Measurements from ENCODE around the gene NPIPA8.
"Not testable (repeated sequence)": the region's sequence is repeated elsewhere in the genome, so short reads cannot be mapped to it uniquely, and the experiment has no call there.

NPIPA8 gene

GRCh38 chr16:18336636-18337035 is at the start of gene NPIPA8:
Gene NPIPA8 (minus strand): TSS chr16:18336736. CDS start chr16:18332662, 4,074 bp downstream.
- in situ Hi-C loops (cut with MboI; ENCODE audit: low sequenced_read_pairs) = not testable (repeated sequence)

DNA sequence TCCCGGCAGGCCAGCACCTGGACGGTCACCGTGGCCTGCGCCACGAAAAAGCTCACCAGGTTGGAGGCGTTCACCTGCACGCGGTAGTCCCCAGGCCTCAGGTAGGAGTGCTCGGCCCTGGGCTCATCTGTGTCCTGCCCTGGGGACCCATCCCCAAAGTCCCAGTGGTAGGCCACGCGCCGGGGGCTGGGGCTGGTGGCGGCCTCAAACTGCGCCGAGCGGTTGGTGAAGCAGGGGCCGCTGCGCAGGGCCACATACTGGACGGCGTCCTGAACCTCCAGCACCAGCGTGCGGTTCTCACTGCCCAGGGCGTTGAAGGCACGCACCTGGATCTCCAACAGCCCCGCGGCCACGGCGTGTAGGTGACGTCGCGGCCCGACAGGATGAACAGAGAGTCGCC is 48.7 kb upstream of the NPIPA8 start:
- in situ Hi-C loops (cut with MboI; ENCODE audit: low sequenced_read_pairs) = not testable (repeated sequence)

DNA sequence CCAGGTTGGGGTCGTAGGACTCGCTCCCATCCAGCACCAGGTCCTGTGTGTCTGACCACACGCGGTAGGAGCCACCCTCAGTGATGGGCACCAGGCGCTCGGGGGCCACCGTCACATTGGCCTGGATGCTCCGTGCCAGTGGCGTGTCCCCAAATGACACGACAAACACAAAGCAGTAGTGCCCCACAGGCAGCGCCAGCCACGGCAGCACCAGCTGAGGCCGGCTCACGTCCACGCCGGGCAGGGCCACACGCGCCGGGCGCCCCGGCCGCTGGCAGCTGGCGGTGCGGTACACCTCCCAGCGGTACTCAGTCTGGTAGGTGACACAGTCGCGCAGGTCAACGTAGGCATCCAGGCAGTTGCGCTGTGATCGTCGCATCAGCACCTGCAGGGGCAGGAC is 48.3 kb upstream of the NPIPA8 start:
- in situ Hi-C loops (cut with MboI; ENCODE audit: low sequenced_read_pairs) = not testable (repeated sequence)

- in situ Hi-C loops (cut with MboI; ENCODE audit: low sequenced_read_pairs) = not testable (repeated sequence)
These were observed 47.6 kb upstream of the NPIPA8 start for GRCh38 chr16:18384098-18384636.

DNA sequence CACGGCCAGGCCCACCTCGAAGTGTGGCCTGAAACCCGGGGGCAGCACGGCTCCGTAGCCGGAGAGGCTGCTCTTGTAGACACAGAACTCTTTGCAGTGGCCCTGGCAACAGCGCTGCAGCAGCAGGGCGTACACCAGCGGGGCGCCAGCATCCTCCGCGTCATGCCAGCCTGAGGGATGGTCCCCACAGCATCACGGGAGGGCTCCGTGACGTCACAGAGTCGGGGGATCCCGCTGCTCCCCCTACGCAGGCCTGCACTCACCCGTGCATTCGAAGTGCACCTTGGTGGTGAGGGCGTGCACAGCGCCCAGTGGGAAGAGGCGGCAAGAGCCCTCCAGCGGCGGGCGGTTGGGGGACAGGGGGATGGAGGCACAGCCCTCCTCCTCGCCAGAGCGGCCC is 46.2 kb upstream of the NPIPA8 start:
- in situ Hi-C loops (cut with MboI; ENCODE audit: low sequenced_read_pairs) = not testable (repeated sequence)

- in situ Hi-C loops (cut with MboI; ENCODE audit: low sequenced_read_pairs) = not testable (repeated sequence)
These were observed 11.2 kb upstream of the NPIPA8 start for GRCh38 chr16:18347742-18348141.

DNA sequence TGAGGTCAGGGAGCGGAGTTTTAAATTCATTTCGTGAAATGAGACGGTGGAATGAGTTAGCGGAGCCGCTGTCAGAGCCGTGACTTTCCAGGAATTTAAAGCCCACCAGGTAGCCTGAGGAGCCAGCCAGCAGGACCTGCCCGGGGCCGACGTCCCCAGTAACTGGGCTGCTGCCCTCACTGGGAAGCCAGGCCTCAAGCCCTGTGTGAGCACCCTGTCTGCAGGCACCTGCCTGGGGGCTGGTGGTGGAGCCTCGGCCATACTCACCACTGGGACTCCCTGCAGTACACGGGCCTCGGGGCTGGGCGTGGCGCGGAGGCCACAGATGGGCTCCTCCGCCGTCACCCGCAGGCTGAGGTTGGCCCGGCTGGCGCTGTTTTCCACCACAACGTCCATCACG is 10.5 kb upstream of the NPIPA8 start:
- in situ Hi-C loops (cut with MboI; ENCODE audit: low sequenced_read_pairs) = not testable (repeated sequence)

DNA sequence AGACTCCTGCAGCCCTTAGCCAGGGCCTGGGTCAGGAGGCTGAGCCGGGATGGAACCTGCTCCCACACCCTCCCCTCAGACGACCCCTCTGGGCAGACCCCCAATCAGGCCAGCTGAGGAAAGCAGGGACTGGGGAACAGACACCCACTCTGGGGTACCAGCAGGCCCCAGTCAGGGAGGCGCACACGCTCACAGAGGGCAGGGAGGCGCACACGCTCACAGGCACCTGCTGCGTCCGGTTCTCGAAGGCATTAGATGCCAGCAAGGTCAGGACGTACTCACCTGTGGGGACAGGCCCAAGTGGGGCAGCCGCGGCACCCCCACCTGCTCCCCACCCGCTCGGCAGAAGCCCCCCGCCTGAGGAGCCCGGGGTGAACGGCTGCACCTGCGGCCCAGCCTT is 8.1 kb upstream of the NPIPA8 start:
- in situ Hi-C loops (cut with MboI; ENCODE audit: low sequenced_read_pairs) = not testable (repeated sequence)

- in situ Hi-C loops (cut with MboI; ENCODE audit: low sequenced_read_pairs) = not testable (repeated sequence)
These were observed 5.5 kb upstream of the NPIPA8 start for GRCh38 chr16:18341986-18342385.

DNA sequence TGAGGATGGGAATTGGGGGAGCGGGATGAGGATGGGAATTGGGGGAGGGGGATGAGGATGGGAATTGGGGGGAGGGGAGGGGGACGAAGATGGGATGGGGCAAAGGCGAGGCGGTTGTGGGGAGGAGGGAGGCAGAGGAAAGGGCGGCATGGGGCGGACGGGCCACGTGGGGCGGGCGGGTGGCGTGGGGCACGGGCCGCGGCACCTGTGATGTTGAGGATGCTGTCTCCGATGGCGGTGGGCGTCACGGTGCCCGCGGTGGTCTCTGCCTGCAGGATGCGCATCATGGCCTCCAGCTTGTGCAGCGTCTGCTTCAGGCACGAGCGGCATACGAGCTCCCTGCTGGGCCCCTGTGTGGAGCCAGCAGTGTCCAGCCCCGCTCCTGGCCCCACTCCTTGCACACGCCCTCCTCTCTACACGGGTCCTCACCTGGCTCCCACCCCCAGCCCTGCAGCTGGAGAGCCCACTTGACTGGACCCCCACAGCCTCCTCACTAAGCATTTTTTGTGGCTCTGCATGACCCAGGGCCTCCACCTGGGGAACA is 5.0 kb upstream of the NPIPA8 start:
- in situ Hi-C loops (cut with MboI; ENCODE audit: low sequenced_read_pairs) = not testable (repeated sequence)

- in situ Hi-C loops (cut with MboI; ENCODE audit: low sequenced_read_pairs) = not testable (repeated sequence)
These were observed 2.7 kb upstream of the NPIPA8 start for GRCh38 chr16:18339210-18339609.

GRCh38 chr16:18311811-18312210 is 24.7 kb downstream of the NPIPA8 start:
- in situ Hi-C loops (cut with MboI; ENCODE audit: low sequenced_read_pairs) = not testable (repeated sequence)

GRCh38 chr16:18309159-18309558 is 27.4 kb downstream of the NPIPA8 start:
- in situ Hi-C loops (cut with MboI; ENCODE audit: low sequenced_read_pairs) = not testable (repeated sequence)

- in situ Hi-C loops (cut with MboI; ENCODE audit: low sequenced_read_pairs) = not testable (repeated sequence)
These were observed 29.3 kb downstream of the NPIPA8 start for GRCh38 chr16:18307241-18307640.

DNA sequence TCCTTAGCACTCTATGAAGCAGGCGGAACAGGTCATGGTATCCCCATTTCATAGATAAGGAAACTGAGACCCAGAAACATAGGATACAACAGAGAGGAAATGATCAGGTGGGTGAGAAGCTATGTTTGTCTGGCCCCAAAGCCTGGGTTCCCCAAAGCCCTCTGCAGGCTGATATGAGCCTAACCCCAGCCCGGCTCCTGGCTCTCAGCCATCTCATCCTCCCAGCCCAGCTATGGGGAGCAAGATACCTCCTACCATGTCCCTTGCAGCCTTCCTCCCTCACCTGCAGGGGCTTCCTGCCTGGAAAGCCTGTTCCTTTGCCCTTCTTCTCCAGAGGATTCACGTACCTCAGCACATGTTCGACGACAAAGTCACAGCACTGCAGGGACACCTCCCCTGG is 30.5 kb downstream of the NPIPA8 start:
- in situ Hi-C loops (cut with MboI; ENCODE audit: low sequenced_read_pairs) = not testable (repeated sequence)

DNA sequence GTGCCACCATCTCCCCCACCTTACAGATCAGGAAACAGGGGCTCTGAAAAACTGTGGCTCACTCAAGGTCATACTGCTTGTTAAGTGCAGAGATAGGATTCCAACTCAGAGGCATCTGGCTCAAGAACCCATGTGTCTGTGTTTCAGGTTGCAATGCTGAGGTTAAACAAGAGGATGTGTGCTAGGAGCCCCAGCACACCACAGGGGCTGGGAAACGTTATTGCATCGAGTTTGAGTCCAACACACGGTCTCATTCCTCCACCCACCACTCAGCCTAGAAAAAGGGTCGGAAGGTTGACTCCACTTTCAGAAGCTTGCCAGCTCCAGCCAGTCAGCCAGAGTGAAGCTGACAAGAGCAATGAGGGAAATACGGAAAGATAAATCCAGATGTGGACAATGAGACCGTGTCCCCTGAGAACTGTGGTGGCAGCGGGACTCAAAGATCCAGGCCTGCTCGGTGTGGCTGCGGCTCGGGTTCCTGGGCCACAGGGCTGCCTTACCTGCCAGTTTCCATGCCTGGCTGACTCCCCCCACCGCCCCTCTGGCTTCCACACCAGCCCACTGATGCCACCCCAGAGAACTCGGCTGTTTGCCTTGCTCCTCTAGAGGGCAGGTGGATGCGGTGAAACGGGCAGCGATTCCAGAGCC is 33.4 kb downstream of the NPIPA8 start:
- in situ Hi-C loops (cut with MboI; ENCODE audit: low sequenced_read_pairs) = not testable (repeated sequence)

GRCh38 chr16:18297714-18298113 is 38.8 kb downstream of the NPIPA8 start:
- in situ Hi-C loops (cut with MboI; ENCODE audit: low sequenced_read_pairs) = not testable (repeated sequence)

DNA sequence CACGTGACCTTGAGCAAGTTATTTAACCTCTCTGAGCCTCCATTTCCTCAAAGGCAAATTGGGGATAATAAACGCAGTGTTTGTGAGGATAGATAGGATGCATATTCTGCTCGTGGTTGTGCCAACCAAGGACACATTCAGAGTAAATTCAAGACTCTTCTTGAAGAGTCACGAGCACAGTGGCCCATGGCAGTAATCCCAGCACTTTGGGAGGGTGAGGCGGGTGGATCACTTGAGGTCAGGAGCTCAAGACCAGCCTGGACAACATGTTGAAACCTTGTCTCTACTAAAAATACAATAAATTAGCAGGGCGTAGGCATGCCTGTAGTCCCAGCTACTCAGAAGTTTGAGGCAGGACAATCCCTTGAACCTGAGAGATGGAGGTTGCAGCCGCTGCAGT is 39.6 kb downstream of the NPIPA8 start:
- in situ Hi-C loops (cut with MboI; ENCODE audit: low sequenced_read_pairs) = not testable (repeated sequence)

DNA sequence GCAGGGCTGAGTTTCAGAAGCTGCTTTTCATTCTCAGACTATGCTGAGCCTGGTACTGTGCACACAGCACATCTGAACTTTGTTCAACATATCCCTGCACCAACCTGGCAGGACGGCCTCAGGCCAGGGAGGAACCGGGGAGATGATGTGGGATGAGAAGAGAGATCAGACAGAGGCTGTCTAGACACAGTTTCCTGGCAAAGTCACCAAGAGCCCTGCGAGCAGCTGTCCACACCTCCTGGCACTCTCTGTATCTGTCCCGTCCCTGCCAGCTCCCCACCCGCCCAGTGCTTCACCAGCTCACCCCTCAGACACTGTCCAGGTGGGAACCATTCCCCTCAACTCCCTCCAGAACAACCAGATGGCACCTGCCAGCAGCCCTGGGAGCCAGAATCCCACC is 42.2 kb downstream of the NPIPA8 start:
- in situ Hi-C loops (cut with MboI; ENCODE audit: low sequenced_read_pairs) = not testable (repeated sequence)

- in situ Hi-C loops (cut with MboI; ENCODE audit: low sequenced_read_pairs) = not testable (repeated sequence)
These were observed 43.1 kb downstream of the NPIPA8 start for GRCh38 chr16:18293337-18293956.

- in situ Hi-C loops (cut with MboI; ENCODE audit: low sequenced_read_pairs) = not testable (repeated sequence)
These were observed 45.6 kb downstream of the NPIPA8 start for GRCh38 chr16:18290959-18291358.

- in situ Hi-C loops (cut with MboI; ENCODE audit: low sequenced_read_pairs) = not testable (repeated sequence)
These were observed 50.2 kb downstream of the NPIPA8 start for GRCh38 chr16:18286342-18286741.
